Epithelial cell of proximal tubule (primary cell): ENCODE data around the gene KRT10. TPM values are rescaled to one million over a fixed set of nuclear protein-coding genes. Genes with fewer than 3 reads are reported as not detected.

ENCODE experiments used
- DNase-seq: peaks from one replicate; pipeline ENCODE4 v3.0.0-alpha.2; 2011; ENCODE audit warnings: low read depth
- H3K4me3 ChIP-seq: 2 replicates; pipeline ENCODE4 v1.5.1; 2011; ENCODE audit warnings: low read depth, mild to moderate bottlenecking, low read length
- total RNA-seq: library from RNA; depleted of rRNA; stranded (reverse); fragments of >200 nt; gene quantifications from 2 replicates; pipeline ENCODE4 v1.2.3, GENCODE V29; 2015
- TF ChIP-seq, protein P1 (sequence below): conservative IDR thresholded peaks from 2 replicates; pipeline ENCODE4 v1.5.1; 2012; ENCODE audit warnings: low read depth, mild to moderate bottlenecking, low read length

Gene KRT10
- total RNA-seq, 1 donor from 2014 or later, result 10.8 TPM

DNA sequence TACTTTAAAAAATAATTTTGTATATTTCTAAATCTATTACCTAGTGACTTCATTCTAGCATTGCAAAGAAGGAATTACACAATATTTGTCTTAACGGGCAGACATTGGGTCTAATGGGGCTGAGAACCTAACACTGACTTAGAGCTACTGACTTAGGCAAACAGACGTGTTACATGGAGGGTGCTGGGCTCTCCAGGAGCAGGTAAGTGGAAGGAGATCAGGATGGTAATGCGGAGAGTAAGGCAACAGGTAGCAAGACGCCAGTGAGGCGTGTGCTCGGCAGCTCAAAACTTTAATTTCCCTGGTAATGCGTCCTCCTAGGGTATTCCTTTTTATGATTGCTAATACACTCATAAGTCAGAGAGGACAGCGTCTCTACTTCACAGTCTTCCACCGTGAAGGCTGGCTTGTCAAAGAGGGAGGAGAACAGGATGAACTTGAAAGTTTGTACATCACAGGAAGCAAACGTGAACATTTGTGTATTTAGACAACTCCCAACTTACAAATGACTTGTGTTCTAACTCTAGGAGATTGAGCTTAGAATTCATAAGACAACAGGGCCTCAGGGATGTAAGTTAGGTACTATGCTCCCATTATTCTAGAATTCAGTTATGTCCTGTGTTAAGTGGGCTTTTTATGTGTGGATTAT lies 27.3 kb downstream of the KRT10 start:
- no peak for DNase-seq
- no peak overlapping the region for H3K4me3 ChIP-seq
- TF ChIP-seq, protein P1, sequence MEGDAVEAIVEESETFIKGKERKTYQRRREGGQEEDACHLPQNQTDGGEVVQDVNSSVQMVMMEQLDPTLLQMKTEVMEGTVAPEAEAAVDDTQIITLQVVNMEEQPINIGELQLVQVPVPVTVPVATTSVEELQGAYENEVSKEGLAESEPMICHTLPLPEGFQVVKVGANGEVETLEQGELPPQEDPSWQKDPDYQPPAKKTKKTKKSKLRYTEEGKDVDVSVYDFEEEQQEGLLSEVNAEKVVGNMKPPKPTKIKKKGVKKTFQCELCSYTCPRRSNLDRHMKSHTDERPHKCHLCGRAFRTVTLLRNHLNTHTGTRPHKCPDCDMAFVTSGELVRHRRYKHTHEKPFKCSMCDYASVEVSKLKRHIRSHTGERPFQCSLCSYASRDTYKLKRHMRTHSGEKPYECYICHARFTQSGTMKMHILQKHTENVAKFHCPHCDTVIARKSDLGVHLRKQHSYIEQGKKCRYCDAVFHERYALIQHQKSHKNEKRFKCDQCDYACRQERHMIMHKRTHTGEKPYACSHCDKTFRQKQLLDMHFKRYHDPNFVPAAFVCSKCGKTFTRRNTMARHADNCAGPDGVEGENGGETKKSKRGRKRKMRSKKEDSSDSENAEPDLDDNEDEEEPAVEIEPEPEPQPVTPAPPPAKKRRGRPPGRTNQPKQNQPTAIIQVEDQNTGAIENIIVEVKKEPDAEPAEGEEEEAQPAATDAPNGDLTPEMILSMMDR, result no peak

DNA sequence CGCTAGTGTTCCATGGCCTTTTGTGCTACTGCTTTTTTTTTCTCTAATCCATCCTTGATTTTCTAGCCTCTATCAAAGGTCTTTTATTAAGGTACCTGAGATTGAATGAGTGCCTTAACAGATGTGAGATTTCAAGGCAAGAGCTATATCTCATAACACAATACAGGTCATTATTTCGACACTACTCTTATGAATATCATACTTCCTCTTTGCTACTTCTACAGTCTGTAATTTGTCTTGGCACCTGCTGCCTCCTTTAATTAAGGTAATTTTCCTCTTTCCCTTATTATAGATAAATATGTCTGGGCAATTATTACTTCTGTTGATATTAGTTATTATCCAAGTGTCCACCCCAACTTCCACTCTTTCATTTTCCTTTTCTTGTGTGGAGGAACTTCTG lies 27.9 kb downstream of the KRT10 start:
- TF ChIP-seq, protein P1, result no peak
- H3K4me3 ChIP-seq, result no peak overlapping the region
- no peak for DNase-seq

DNA sequence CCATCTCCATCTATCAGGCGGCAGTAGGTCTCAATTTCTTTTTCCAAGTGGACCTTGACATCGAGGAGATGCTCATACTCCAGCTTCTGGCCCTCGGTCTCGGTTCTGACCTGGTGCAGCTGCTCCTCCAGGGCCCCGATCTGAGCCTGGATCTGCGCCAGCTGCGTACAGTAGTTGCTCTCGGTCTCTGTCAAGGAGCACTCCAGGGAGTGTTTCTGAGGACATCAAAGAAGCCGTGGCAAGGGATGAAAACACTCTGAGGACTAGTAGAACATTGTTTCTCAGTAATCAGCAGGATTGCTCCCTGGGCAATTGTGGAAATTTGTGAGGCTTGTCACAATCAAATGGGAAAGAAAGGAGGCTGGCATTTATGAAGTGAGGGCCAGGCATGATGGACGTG lies 28.6 kb downstream of the KRT10 start:
- no peak for DNase-seq
- no peak overlapping the region for H3K4me3 ChIP-seq
- TF ChIP-seq, protein P1, result no peak

DNA sequence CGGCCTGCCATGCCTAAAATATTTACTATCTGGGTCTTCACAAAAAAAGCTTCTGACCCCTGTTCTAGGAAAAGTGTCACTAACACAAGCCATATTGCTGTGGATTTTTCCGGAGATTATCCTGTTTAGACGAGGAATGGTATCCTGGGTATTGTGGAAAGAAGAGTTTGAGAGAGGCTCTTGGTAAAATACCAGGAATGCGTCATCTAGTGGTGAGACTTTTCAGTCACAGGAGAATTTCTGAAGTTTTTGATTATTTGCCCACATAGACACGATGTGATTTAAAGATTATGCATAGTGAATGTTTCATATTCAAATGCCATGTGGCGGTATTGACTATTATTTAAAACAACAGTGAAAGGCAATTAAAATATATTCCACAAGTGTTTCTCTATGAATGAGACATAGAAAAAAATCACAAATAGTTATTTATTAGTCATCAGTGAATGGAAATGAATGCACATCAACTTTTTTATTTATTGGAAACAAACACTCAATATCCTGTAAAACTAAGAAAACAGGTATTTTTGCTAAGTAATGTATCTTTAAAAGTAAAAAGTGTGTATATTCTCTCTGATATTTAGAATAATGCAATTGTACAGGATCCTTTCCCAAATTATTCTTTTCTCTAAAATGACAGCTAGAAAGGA lies 30.5 kb downstream of the KRT10 start:
- no peak overlapping the region for H3K4me3 ChIP-seq
- DNase-seq, result no peak
- TF ChIP-seq, protein P1, result peak; percentile 88

DNA sequence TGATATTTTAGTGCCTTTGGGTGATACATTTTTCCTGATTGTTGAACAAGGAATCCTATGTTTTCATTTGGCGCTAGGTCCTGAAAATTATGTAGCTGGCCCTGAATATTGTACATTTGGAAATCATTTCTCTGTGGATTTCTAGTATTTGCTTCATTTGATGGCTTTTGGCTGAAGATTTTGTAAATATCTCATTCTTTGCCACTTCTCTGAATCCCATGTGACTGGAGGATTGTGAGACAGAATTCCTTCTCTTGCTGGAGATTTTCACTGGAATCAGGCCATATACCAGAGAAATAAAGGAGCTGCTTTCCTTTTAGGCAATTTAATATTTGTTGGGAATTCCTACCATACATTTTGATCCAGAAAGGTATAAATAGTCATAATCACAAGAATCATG lies 31.3 kb downstream of the KRT10 start:
- H3K4me3 ChIP-seq, result no peak overlapping the region
- no peak for DNase-seq
- TF ChIP-seq, protein P1, result no peak

DNA sequence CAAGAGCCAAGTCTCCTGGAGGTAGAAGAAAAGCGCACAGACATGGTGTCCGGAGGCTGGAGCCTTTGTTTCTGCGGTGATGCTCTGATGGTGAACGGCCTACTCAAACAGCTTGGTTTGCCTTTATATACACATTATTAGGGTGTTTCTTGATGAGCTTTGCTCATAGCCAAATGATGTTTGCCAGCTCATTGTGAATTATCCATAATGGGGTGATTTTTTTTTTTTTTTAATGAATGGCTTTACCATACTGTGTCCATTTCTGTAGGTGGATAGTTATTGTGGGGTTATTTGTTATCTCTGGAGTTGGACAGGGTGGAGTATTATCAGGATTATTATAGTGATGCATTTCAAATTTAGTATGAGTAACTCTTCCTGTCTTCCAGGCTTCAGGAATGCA lies 40.0 kb downstream of the KRT10 start, which contains the start of gene KRT27:
TSS of gene KRT27 (minus strand) at position 101 of the 400 bp plus-strand sequence. CDS start at position 44, 57 bp downstream.
- H3K4me3 ChIP-seq, result no peak within 1 kb of the TSS
- DNase-seq, result no peak
- TF ChIP-seq, protein P1, result no peak
